SK-N-SH treated with all-trans-retinoic acid at 6 μM for 48 hours (cell line): ENCODE data around the gene KLHL3.

ENCODE experiments used
- ATAC-seq: fragments of 200-7000 bp; cut with Tn5 transposase; 3 replicates; pipeline ENCODE4 v1.9.1; 2020; ENCODE audit warnings: mild to moderate bottlenecking, moderate library complexity
- ARNTL ChIP-seq: fragments of 450-650 bp; formaldehyde crosslinking; IDR thresholded peaks from 2 replicates; pipeline ENCODE4 v1.5.0; 2020; ENCODE audit warnings: low read depth, mild to moderate bottlenecking, moderate library complexity, borderline replicate concordance
- BACH2 ChIP-seq: fragments of 250-450 bp; sonication (Bioruptor Pico); IDR thresholded peaks from 2 replicates; pipeline ENCODE4 v1.9.0; 2021; ENCODE audit warnings: mild to moderate bottlenecking, borderline replicate concordance
- CREB5 ChIP-seq: fragments of 250-450 bp; sonication (Bioruptor Pico); IDR thresholded peaks from 2 replicates; pipeline ENCODE4 v1.5.1; 2020; ENCODE audit warnings: low read depth, mild to moderate bottlenecking, moderate library complexity
- CSDC2 ChIP-seq: fragments of 250-450 bp; sonication (Bioruptor Pico); IDR thresholded peaks from 2 replicates; pipeline ENCODE4 v1.5.0; 2020; ENCODE audit warnings: mild to moderate bottlenecking, moderate library complexity
- ESRRG ChIP-seq: fragments of 250-450 bp; sonication (Bioruptor Pico); IDR thresholded peaks from 2 replicates; pipeline ENCODE4 v1.6.1; 2021; ENCODE audit warnings: mild to moderate bottlenecking
- GLIS3 ChIP-seq: fragments of 250-450 bp; sonication (Bioruptor Pico); IDR thresholded peaks from 2 replicates; pipeline ENCODE4 v1.5.0; 2020; ENCODE audit warnings: mild to moderate bottlenecking, moderate library complexity
- ISL1 ChIP-seq: fragments of 250-450 bp; sonication (Bioruptor Pico); IDR thresholded peaks from 2 replicates; pipeline ENCODE4 v2.1.2; 2022; ENCODE audit warnings: mild to moderate bottlenecking, moderate library complexity
- OSR1 ChIP-seq: fragments of 250-450 bp; sonication (Bioruptor Pico); IDR thresholded peaks from 2 replicates; pipeline ENCODE4 v1.8.0; 2022; ENCODE audit warnings: moderate library complexity, mild to moderate bottlenecking, inconsistent platforms
- PATZ1 ChIP-seq: fragments of 250-450 bp; sonication (Bioruptor Pico); IDR thresholded peaks from 2 replicates; pipeline ENCODE4 v1.8.0; 2020; ENCODE audit warnings: mild to moderate bottlenecking, moderate library complexity, borderline replicate concordance
- POU6F1 ChIP-seq: fragments of 250-450 bp; sonication (Bioruptor Pico); IDR thresholded peaks from 2 replicates; pipeline ENCODE4 v1.8.0; 2021; ENCODE audit warnings: low read depth, mild to moderate bottlenecking, moderate library complexity, borderline replicate concordance
- PPARA ChIP-seq: fragments of 250-450 bp; sonication (Bioruptor Pico); IDR thresholded peaks from 2 replicates; pipeline ENCODE4 v1.5.0; 2020; ENCODE audit warnings: mild to moderate bottlenecking, borderline replicate concordance
- RARB ChIP-seq: fragments of 250-450 bp; sonication (Bioruptor Pico); IDR thresholded peaks from 2 replicates; pipeline ENCODE4 v1.8.0; 2021; ENCODE audit warnings: mild to moderate bottlenecking, moderate library complexity
- SNAI2 ChIP-seq: fragments of 250-450 bp; sonication (Bioruptor Pico); IDR thresholded peaks from 2 replicates; pipeline ENCODE4 v1.5.0; 2020; ENCODE audit warnings: mild to moderate bottlenecking, moderate library complexity
- TCF4 ChIP-seq: fragments of 250-450 bp; sonication (Bioruptor Pico); IDR thresholded peaks from 2 replicates; pipeline ENCODE4 v1.8.0; 2021; ENCODE audit warnings: mild to moderate bottlenecking, moderate library complexity, borderline replicate concordance
- TOX ChIP-seq: fragments of 250-450 bp; sonication (Bioruptor Pico); IDR thresholded peaks from 2 replicates; pipeline ENCODE4 v1.8.0; 2021; ENCODE audit warnings: mild to moderate bottlenecking, moderate library complexity, borderline replicate concordance
- ZC3H10 ChIP-seq: fragments of 250-450 bp; sonication (Bioruptor Pico); IDR thresholded peaks from 2 replicates; pipeline ENCODE4 v1.5.1; 2021; ENCODE audit warnings: mild to moderate bottlenecking, moderate library complexity
- ZFP3 ChIP-seq: fragments of 250-450 bp; sonication (Bioruptor Pico); IDR thresholded peaks from 2 replicates; pipeline ENCODE4 v1.5.0; 2020; ENCODE audit warnings: mild to moderate bottlenecking, moderate library complexity
- ZFP30 ChIP-seq: fragments of 450-650 bp; formaldehyde crosslinking; IDR thresholded peaks from 2 replicates; pipeline ENCODE4 v1.5.0; 2022; ENCODE audit warnings: mild to moderate bottlenecking, moderate library complexity
- ZNF565 ChIP-seq: fragments of 450-650 bp; formaldehyde crosslinking; conservative IDR thresholded peaks from 2 replicates; pipeline ENCODE4 v1.5.0; 2020; ENCODE audit warnings: low read depth, mild to moderate bottlenecking, moderate library complexity
- ZNF8 ChIP-seq: fragments of 450-650 bp; formaldehyde crosslinking; IDR thresholded peaks from 2 replicates; pipeline ENCODE4 v1.5.0; 2020; ENCODE audit warnings: mild to moderate bottlenecking, moderate library complexity

Gene KLHL3

GRCh38 chr5:137734962-137735554 lies 831 bp downstream of the KLHL3 start:
- peak; percentile 65 for ATAC-seq

DNA sequence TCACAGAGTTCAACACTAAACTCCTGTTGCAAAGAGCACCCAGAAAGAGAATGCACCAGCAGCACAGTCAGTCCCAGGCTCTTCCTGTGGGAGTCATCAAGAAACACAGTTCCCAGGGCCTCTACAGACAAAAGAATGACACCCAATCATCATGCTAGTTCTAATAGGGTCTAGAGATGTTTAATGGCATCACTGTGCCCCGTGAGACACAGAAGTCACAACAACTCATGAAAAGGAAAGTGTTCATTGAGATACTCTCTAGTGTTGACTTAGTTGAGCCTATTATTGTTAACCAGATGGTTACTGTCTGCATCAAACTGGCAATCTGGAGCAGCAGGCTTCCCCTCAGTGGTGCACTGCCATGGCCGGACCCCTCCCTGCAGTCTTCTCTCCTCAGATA lies 1.6 kb downstream of the KLHL3 start:
- no peak for TF ChIP-seq BACH2 (CRISPR knock-in tag)
- TF ChIP-seq ZC3H10 = no peak
- no peak for TF ChIP-seq CREB5 (CRISPR knock-in tag)
- no peak for ATAC-seq

More at GRCh38 chr5:137734962-137735554, 831 bp downstream of the KLHL3 start:
- TF ChIP-seq ZNF565 (CRISPR knock-in tag) (no peak), TCF4 (CRISPR knock-in tag) (no peak), OSR1 (CRISPR knock-in tag) (no peak), TOX (CRISPR knock-in tag) (no peak), PPARA (CRISPR knock-in tag) (no peak), BACH2 (CRISPR knock-in tag) (no peak), SNAI2 (CRISPR knock-in tag) (no peak), ESRRG (CRISPR knock-in tag) (no peak), POU6F1 (CRISPR knock-in tag) (no peak), RARB (no peak), ISL1 (CRISPR knock-in tag) (no peak), ZNF8 (no peak), GLIS3 (CRISPR knock-in tag) (no peak), ARNTL (CRISPR knock-in tag) (no peak), PATZ1 (CRISPR knock-in tag) (no peak), ZFP30 (CRISPR knock-in tag) (no peak)

DNA sequence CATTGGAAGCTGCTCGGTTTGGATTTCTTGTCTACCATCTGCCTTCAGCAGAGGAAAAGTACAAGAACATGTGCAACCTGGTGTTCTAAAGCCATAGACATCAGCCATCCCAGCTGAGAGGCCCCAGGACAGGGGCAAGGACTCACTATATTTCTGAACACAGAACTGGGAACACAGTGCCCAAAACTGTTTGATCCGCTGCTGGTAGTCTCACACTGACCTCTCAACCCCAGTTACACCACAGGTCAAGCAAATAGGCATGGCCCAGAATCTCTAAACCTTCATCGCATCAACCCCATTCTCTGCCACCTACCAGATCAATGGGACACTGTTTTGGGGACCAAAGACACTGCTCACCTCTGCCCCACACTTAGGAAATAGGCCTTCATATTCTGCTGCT lies 2.0 kb downstream of the KLHL3 start:
- no peak for ATAC-seq
- TF ChIP-seq ZFP3 (CRISPR knock-in tag) (no peak), ARNTL (CRISPR knock-in tag) (no peak), PATZ1 (CRISPR knock-in tag) (no peak), PPARA (CRISPR knock-in tag) (no peak), OSR1 (CRISPR knock-in tag) (no peak), TOX (CRISPR knock-in tag) (no peak), ZC3H10 (no peak), SNAI2 (CRISPR knock-in tag) (no peak)

GRCh38 chr5:137733006-137733405 lies 2.9 kb downstream of the KLHL3 start:
- TF ChIP-seq ESRRG (CRISPR knock-in tag) (no peak), CSDC2 (CRISPR knock-in tag) (no peak), ZFP3 (CRISPR knock-in tag) (no peak), TOX (CRISPR knock-in tag) (no peak), BACH2 (CRISPR knock-in tag) (no peak), ZNF565 (CRISPR knock-in tag) (no peak), POU6F1 (CRISPR knock-in tag) (no peak)
- no peak for ATAC-seq
